HepG2 (cell line): Measurements from ENCODE around the gene BMP2K. TPM values are rescaled to one million over a fixed set of nuclear protein-coding genes. Genes with fewer than 3 reads are reported as not detected.

Experiments used
- ATAC-seq: fragments of 200-7000 bp; cut with Tn5 transposase; 3 replicates; pipeline ENCODE4 v1.9.1; 2020; ENCODE audit warnings: mild to moderate bottlenecking, moderate library complexity
- BruUV-seq: library from RNA; stranded (reverse); fragments of 400-500 nt; replicated peaks from 2 replicates; lab custom pipeline; 2021; lab: Mats Ljungman, UMichigan
- CTCF ChIA-PET: fragments of 300-600 bp; formaldehyde crosslinking; extraction: SDS; loops from one replicate; lab custom pipeline; 2021; ENCODE audit warnings: low total read pairs, inconsistent platforms, low intra/inter-chr PET ratio; lab: Yijun Ruan, JAX
- POLR2A ChIA-PET: fragments of 350-600 bp; sonication (Branson Sonifier 250); formaldehyde crosslinking; loops from one replicate; lab custom pipeline; 2020; ENCODE audit warnings: antibody characterized with exemption, inconsistent platforms; lab: Yijun Ruan, JAX
- DNase-seq: peaks from one replicate; pipeline ENCODE4 v3.0.0-alpha.2; 2015; ENCODE audit warnings: low spot score
- FAIRE-seq: peaks from 3 replicates; lab custom pipeline; 2011; peaks lifted over from hg19 to GRCh38; lab: Jason Lieb, UNC
- H2AFZ ChIP-seq: one replicate; pipeline ENCODE4 v1.6.1; 2011; ENCODE audit warnings: low read length, inconsistent platforms
- H3K27ac ChIP-seq: fragments of 300-600 bp; 3 replicates; pipeline ENCODE4 v1.8.0; 2011; ENCODE audit warnings: mixed run types, mild to moderate bottlenecking, mixed read lengths, low read length, inconsistent platforms; ENCODE audit not compliant: insufficient read depth; ENCODE audit errors: extremely low read length
- H3K27me3 ChIP-seq, 2 experiments: fragments of 200-600 bp in 1 of 2; 2 replicates in 1 of 2; 3 replicates in 1 of 2; pipeline versions ENCODE4 v1.6.0 to v1.8.0; 2011; ENCODE audit warnings: low read length in 2 of 2, mild to moderate bottlenecking in 2 of 2, moderate library complexity in 2 of 2, inconsistent platforms in 1 of 2; ENCODE audit not compliant: insufficient read depth in 2 of 2, control insufficient read depth in 1 of 2
- H3K36me3 ChIP-seq, 2 experiments: fragments of 200-600 bp in 1 of 2; replicated peaks in 1 of 2; 2 replicates in 1 of 2; 3 replicates in 1 of 2; pipeline versions ENCODE4 v1.5.1 to v1.8.0; 2011; ENCODE audit warnings: low read length in 2 of 2, inconsistent platforms in 1 of 2; ENCODE audit not compliant: insufficient read depth in 2 of 2, control insufficient read depth in 1 of 2
- H3K4me1 ChIP-seq: 2 replicates; pipeline ENCODE4 v1.5.1; 2012; ENCODE audit warnings: low read length, inconsistent platforms; ENCODE audit not compliant: insufficient read depth
- H3K4me2 ChIP-seq: 2 replicates; pipeline ENCODE4 v1.6.0; 2011; ENCODE audit warnings: low read depth, low read length, inconsistent platforms
- H3K4me3 ChIP-seq, 3 experiments: fragments of 200-600 bp in 1 of 3; sonication (generic), shearing (Covaris generic) in 1 of 3; replicated peaks in 1 of 3; 2 replicates each; pipeline ENCODE4 v1.5.1; 2011 to 2016; ENCODE audit warnings: low read length in 3 of 3, inconsistent platforms in 2 of 3, low read depth in 2 of 3, mild to moderate bottlenecking in 2 of 3, control low read depth in 1 of 3, mixed read lengths in 1 of 3; ENCODE audit not compliant: insufficient read depth in 1 of 3
- H3K79me2 ChIP-seq: one replicate; pipeline ENCODE4 v1.6.1; 2011; ENCODE audit warnings: low read length, inconsistent platforms; ENCODE audit not compliant: insufficient read depth
- H3K9ac ChIP-seq: 2 replicates; pipeline ENCODE4 v1.6.0; 2011; ENCODE audit warnings: mild to moderate bottlenecking, low read depth, low read length, inconsistent platforms; ENCODE audit not compliant: insufficient read depth
- H3K9me3 ChIP-seq: 2 replicates; pipeline ENCODE4 v1.5.1; 2012; ENCODE audit warnings: mild to moderate bottlenecking, low read length
- H4K20me1 ChIP-seq: 2 replicates; pipeline ENCODE4 v1.6.0; 2011; ENCODE audit warnings: inconsistent platforms, mild to moderate bottlenecking, low read length, moderate library complexity; ENCODE audit not compliant: insufficient read depth
- HHEX ChIP-seq: IDR thresholded peaks from 2 replicates; pipeline ENCODE4 v1.6.1; 2016; ENCODE audit warnings: control low read depth
- MATR3 ChIP-seq: sonication (generic); formaldehyde crosslinking; IDR thresholded peaks from 2 replicates; pipeline ENCODE4 v1.4.0; 2020; ENCODE audit warnings: missing genetic modification reagents
- ZNF570 ChIP-seq: sonication (generic); formaldehyde crosslinking; IDR thresholded peaks from 2 replicates; pipeline ENCODE4 v1.4.0; 2020; ENCODE audit warnings: mild to moderate bottlenecking, missing genetic modification reagents, borderline replicate concordance
- ZNF720 ChIP-seq: sonication (generic); formaldehyde crosslinking; IDR thresholded peaks from 2 replicates; pipeline ENCODE4 v1.4.0; 2020; ENCODE audit warnings: missing genetic modification reagents
- ZNF749 ChIP-seq: sonication (generic); formaldehyde crosslinking; IDR thresholded peaks from 2 replicates; pipeline ENCODE4 v1.8.0; 2022; ENCODE audit warnings: mild to moderate bottlenecking, missing genetic modification reagents, moderate library complexity, borderline replicate concordance
- WGBS: methylation state at CpG from one replicate; pipeline ENCODE4 v1.1.6; 2017; ENCODE audit warnings: low lambda C conversion rate; 5-methylcytosine and 5-hydroxymethylcytosine counted together
- in situ Hi-C: cut with HindIII; loops from 2 replicates; pipeline ENCODE4 v1.10.0; 2017; ENCODE audit warnings: low pct_unique_long_range_greater_than_20kb; ENCODE audit not compliant: extremely low pct_ligation_motif_present
- intact Hi-C: fragments of 100-400 bp; cut with micrococcal nuclease; formaldehyde crosslinking; loops from one replicate; pipeline ENCODE4 v1.10.0; 2022; ENCODE audit not compliant: unreplicated experiment
- polyA plus RNA-seq, 8 experiments: library from polyadenylated mRNA; depleted of rRNA in 3 of 8; stranded (reverse) in 7 of 8; unstranded in 1 of 8; fragments of >200 nt; fragmentation: Illumina TruSeq in 4 of 8; extraction: Trizol in 4 of 8; gene quantifications; 2 replicates each; pipeline versions ENCODE4 v1.2.1 to v1.2.3, GENCODE V29; 2011 to 2016; ENCODE audit warnings: low read depth in 4 of 8, missing spikeins in 1 of 8, mixed read lengths in 1 of 8; ENCODE audit not compliant: insufficient read depth in 1 of 8
- total RNA-seq, 5 experiments: library from RNA; depleted of rRNA; stranded (reverse); fragments of >200 nt; fragmentation: Illumina TruSeq; extraction: Trizol; gene quantifications; 2 replicates each; pipeline ENCODE4 v1.2.3, GENCODE V29; 2016; ENCODE audit warnings: low read depth in 1 of 5
- TF ChIP-seq, protein P1 (sequence below): IDR thresholded peaks from 2 replicates; pipeline ENCODE4 v1.6.1; 2016; ENCODE audit warnings: control low read depth
- TF ChIP-seq, protein P2 (sequence below): sonication (generic); formaldehyde crosslinking; IDR thresholded peaks from 2 replicates; pipeline ENCODE4 v1.5.0; 2020; ENCODE audit warnings: missing genetic modification reagents
- TF ChIP-seq, protein P3 (sequence below), 2 experiments: fragments of 450-650 bp in 1 of 2; sonication (generic) in 1 of 2; formaldehyde crosslinking in 1 of 2; IDR thresholded peaks; 2 replicates each; pipeline versions ENCODE4 v1.6.1 to v1.8.0; 2016 to 2022; ENCODE audit warnings: antibody characterized with exemption in 1 of 2, mild to moderate bottlenecking in 1 of 2, missing genetic modification reagents in 1 of 2
- TF ChIP-seq, protein P4 (sequence below): sonication (generic); formaldehyde crosslinking; IDR thresholded peaks from 2 replicates; pipeline ENCODE4 v1.8.1; 2023; ENCODE audit warnings: mild to moderate bottlenecking, missing genetic modification reagents, borderline replicate concordance
- TF ChIP-seq, protein P5 (sequence below): sonication (generic); formaldehyde crosslinking; IDR thresholded peaks from 2 replicates; pipeline ENCODE4 v1.4.0; 2020; ENCODE audit warnings: mild to moderate bottlenecking, missing genetic modification reagents

BMP2K gene
- total and polyA plus RNA-seq, 2 of the 13 experiments (the other 11 are each of a cell fraction or from before 2014, with no cell fraction given) = 8.6 to 15.2 TPM

DNA sequence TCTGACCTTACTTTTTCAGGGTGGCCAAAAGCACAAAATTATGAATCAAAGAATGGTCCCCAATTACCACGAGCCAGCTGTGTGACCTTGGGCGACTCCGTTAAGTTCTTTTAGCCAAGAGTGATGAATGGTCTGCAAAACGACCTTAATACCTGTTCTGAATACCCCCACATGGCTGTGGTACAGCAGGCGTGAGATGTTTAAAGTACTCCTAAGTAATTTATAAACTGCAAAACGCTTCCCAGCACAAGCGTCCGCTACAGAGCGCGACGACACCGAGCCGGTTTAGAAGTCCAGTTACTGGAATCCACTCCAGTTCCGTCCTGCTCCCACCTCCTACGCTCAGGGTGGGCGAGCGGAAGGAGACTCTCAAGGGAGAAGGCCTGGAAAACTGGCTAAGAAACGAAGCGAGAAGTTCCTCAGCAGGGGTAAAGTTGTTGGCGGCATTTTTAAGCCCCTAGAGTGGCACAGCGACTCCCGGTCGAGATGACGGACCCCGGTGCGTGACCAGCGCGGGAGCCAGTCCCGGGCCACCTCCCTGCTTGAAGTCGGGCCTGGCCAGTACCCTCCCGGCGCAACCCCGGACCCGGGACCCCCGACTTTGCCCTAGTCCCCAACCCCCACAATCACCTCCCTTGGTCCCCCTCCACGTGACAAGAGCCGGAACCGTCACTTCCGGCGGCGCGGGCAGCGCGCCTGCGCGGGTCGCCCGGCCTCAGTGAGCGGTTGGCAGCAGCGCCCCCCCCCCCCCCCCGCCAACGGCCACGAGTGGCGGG is 659 bp upstream of the BMP2K start:
- Histone ChIP-seq H3K9me3 (no peaks in the 10 kb centered on the region), H3K4me2 (peak overlapping the region; percentile 100), H3K9ac (peak overlapping the region; percentile 96), H3K4me3 (peak overlapping the region; percentile 83 to 95 (median 95)), H4K20me1 (peaks cover 6% of the 10 kb centered on the region), H3K79me2 (peaks cover 35% of the 10 kb centered on the region), H3K27me3 (no peaks in the 10 kb centered on the region; a peak in 1 of 5 replicates), H3K36me3 (no peaks in the 10 kb centered on the region), H2AFZ (peak overlapping the region; percentile 80), H3K27ac (peak overlapping the region; percentile 100), H3K4me1 (peaks cover 34% of the 10 kb centered on the region)
- intact Hi-C loops = loop anchor here (5.0 to 10.0 kb wide), 3 partner anchors 113 to 718 kb away; partner anchors contain the start of gene FRAS1
- ATAC-seq (peak; percentile 73), FAIRE-seq (no peak), DNase-seq (peak; percentile 71)
- 4% methylated on average over 16 of the region's 54 CpGs for WGBS
- POLR2A ChIA-PET = interaction anchor here (0.7 to 1.8 kb wide), 7 partner anchors 87 to 913 kb away, joined by 3 to 13 read pairs (median 4); partner anchors contain the start of gene MRPL1
- CTCF ChIA-PET = no interaction called here
- TSS peak; percentile 95 for BruUV-seq
- in situ Hi-C loops = no loop called here
- TF ChIP-seq ZNF749 (CRISPR knock-in tag) (peak; percentile 40; the same call in 1 of the 2 replicates), HHEX (CRISPR knock-in tag) (no peak), ZNF720 (no peak), MATR3 (CRISPR knock-in tag) (no peak), ZNF570 (no peak; the same call in 1 of the 2 replicates)
- TF ChIP-seq, protein P1, sequence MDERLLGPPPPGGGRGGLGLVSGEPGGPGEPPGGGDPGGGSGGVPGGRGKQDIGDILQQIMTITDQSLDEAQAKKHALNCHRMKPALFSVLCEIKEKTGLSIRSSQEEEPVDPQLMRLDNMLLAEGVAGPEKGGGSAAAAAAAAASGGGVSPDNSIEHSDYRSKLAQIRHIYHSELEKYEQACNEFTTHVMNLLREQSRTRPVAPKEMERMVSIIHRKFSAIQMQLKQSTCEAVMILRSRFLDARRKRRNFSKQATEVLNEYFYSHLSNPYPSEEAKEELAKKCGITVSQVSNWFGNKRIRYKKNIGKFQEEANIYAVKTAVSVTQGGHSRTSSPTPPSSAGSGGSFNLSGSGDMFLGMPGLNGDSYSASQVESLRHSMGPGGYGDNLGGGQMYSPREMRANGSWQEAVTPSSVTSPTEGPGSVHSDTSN (CRISPR knock-in tag) = no peak
- TF ChIP-seq, protein P2, sequence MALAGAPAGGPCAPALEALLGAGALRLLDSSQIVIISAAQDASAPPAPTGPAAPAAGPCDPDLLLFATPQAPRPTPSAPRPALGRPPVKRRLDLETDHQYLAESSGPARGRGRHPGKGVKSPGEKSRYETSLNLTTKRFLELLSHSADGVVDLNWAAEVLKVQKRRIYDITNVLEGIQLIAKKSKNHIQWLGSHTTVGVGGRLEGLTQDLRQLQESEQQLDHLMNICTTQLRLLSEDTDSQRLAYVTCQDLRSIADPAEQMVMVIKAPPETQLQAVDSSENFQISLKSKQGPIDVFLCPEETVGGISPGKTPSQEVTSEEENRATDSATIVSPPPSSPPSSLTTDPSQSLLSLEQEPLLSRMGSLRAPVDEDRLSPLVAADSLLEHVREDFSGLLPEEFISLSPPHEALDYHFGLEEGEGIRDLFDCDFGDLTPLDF (CRISPR knock-in tag) = no peak
- TF ChIP-seq, protein P3, sequence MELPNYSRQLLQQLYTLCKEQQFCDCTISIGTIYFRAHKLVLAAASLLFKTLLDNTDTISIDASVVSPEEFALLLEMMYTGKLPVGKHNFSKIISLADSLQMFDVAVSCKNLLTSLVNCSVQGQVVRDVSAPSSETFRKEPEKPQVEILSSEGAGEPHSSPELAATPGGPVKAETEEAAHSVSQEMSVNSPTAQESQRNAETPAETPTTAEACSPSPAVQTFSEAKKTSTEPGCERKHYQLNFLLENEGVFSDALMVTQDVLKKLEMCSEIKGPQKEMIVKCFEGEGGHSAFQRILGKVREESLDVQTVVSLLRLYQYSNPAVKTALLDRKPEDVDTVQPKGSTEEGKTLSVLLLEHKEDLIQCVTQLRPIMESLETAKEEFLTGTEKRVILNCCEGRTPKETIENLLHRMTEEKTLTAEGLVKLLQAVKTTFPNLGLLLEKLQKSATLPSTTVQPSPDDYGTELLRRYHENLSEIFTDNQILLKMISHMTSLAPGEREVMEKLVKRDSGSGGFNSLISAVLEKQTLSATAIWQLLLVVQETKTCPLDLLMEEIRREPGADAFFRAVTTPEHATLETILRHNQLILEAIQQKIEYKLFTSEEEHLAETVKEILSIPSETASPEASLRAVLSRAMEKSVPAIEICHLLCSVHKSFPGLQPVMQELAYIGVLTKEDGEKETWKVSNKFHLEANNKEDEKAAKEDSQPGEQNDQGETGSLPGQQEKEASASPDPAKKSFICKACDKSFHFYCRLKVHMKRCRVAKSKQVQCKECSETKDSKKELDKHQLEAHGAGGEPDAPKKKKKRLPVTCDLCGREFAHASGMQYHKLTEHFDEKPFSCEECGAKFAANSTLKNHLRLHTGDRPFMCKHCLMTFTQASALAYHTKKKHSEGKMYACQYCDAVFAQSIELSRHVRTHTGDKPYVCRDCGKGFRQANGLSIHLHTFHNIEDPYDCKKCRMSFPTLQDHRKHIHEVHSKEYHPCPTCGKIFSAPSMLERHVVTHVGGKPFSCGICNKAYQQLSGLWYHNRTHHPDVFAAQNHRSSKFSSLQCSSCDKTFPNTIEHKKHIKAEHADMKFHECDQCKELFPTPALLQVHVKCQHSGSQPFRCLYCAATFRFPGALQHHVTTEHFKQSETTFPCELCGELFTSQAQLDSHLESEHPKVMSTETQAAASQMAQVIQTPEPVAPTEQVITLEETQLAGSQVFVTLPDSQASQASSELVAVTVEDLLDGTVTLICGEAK (IDR thresholded peaks at IDR 0.05) = no peak
- TF ChIP-seq, protein P3 (CRISPR knock-in tag; IDR thresholded peaks at IDR 0.05) = 0 out of 2 replicates have a peak, but pooled peaks have one; percentile 50
- TF ChIP-seq, protein P4, sequence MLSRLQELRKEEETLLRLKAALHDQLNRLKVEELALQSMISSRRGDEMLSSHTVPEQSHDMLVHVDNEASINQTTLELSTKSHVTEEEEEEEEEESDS (CRISPR knock-in tag) = no peak
- TF ChIP-seq, protein P5, sequence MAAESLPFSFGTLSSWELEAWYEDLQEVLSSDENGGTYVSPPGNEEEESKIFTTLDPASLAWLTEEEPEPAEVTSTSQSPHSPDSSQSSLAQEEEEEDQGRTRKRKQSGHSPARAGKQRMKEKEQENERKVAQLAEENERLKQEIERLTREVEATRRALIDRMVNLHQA (CRISPR knock-in tag) = no peak
